UCSD-AML1 (cell line): ENCODE measurements around the gene FRG2B.
"Not testable (repeated sequence)": the region's sequence is repeated elsewhere in the genome, so short reads cannot be mapped to it uniquely, and the experiment has no call there.

ENCODE experiments used
- DNase-seq: peaks from one replicate; lab custom pipeline; 2025; ENCODE audit not compliant: unreplicated experiment; lab: John Stamatoyannopoulos, UW

Gene FRG2B

DNA sequence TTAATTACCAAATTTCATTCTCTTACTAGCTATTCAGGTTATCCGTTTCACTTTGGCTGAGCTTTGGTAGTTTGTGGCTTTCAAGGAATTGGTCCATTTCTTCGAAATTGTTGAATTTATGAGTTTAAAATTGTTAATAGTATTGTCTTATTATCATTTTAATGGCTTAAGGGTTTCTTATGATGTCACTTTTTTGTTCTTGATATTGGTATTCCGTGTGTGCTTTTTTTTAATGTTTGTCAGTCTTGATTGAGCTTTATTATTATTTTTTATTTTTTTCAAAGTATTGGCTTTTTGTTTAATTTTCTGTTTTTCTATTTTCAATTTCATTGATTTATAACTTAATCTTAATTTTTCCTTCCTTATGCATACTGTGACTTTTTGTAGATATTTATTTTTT lies 25.9 kb downstream of the FRG2B start:
- DNase-seq, result no peak

DNA sequence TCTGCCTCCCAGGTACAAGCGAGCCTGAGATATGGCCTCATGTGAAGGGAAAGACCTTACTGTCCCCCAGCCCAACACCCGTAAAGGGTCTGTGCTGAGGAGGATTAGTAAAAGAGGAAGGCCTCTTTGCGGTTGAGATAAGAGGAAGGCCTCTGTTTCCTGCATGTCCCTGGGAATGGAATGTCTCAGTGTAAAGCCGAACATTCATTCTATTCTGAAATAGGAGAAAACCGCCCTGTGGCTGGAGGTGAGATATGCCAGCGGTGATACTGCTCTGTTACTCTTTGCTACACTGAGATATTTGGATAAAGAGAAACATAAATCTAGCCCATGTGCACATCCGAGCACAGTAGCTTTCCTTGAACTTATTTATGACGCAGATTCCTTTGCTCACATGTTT lies 26.7 kb downstream of the FRG2B start:
- DNase-seq, result not testable (repeated sequence)

DNA sequence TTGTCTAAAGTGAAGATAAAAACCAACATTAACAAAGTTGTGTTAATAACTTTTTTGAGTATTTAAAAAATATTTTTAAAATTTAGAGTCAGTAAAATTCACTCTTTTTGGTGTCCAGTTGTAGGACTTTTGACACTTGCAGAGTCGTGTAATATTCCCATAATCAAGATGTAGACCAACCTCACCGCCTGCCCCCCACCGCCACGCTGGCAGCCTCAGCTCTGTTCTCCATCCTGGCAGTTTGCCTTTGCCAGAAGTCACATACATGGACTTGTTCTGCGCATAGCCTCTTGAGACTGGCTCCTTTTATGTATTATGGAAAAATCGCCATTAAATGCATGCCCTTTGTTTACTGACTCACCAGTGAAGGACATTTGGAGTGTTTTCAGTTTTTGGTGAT lies 33.9 kb downstream of the FRG2B start:
- no peak for DNase-seq

DNA sequence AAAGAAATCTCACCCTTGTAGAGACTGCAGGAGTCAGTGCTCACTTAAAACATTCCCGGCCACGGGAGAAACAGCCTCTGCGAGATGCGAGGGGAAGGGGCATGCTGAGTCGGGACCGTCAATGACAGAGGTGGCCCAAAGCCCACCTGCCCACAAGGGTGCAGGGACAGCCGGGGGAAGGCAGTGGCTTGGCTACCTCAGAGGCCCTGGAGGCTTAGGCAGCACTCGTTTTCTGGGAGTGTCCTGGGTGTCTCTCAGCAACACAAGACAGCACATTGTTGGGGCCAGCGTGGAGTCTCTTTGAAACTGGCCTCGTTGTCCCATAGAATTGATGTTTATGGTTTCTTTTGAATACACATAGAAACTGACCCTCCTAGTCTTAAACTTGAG lies 35.6 kb downstream of the FRG2B start:
- DNase-seq, result no peak

DNA sequence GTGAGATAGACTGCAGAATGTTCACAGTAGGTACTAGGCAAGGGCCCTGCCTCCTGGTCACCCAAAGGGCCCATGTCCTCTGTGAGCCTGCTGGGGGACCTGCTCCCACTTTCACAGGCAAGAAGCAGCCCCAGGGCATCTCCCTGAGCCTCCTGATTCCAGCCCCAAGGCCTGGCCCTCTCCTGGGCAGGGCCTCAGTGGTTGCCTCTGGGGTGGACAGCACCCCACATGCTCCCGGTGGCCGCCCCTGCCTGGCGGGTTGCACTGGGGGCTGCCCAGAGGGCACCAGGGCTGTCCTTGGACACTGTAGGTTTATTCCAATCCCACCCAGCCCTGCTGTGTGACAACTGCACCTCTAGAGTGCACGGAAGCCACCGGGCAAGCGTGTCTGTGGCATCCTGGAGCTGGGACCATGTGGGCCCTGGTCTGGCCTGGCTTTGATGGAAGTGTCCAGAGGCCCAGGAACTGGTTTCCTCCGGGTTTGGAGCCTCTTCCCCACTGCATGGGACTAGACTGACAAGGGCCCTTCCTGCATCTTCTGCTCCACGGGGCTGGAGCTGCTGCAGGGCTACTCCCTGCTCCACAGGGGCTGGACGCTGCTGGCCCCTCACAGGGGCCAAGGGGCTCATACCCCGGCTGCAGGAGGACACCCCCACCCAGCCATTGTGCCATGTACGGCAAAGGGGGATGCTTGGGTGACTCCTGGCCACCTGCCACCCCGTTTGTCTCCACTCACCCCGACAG lies 36.2 kb downstream of the FRG2B start:
- no peak for DNase-seq

DNA sequence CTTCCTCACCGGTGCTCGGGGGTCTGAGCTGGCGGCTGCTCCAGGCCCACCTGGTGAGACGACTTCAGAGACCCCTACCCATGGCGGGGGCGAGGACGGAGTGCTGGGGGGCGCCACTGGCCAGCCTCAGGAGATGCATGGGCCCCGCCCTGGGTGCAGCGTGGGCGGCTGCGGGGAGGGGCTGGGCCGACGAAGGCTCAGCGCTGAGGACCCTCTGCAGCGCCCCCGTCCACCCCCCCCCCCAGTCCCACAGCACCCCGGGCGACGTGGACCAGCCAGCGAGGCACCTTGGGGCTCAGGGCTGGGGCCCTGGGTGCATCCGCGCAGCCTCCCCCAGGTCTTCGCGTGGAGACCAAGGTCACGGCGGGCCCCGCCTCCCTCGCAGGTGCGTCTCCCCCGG lies 49.6 kb downstream of the FRG2B start:
- DNase-seq, result not testable (repeated sequence)
